ENCODE data around the gene FOXF2. TPM values are rescaled to one million over a fixed set of nuclear protein-coding genes. Genes with fewer than 3 reads are reported as not detected.

The FOXF2 gene
- total RNA-seq, 1 donor from 2014 or later, result 5.2 TPM

- H3K27ac ChIP-seq, result no peak overlapping the region
- H3K4me1 ChIP-seq, result peaks cover 20 to 22% of the 10 kb centered on the region in 2 donors
- peak in 1 of 2 donors; percentile 40 for DNase-seq (ENCODE audit: low spot score in 2 of 2)
- no peaks in the 10 kb centered on the region for H3K9me3 ChIP-seq
- H3K36me3 ChIP-seq, result no peaks in the 10 kb centered on the region
- H3K27me3 ChIP-seq, result peaks cover 43% of the 10 kb centered on the region
- no peak for TF ChIP-seq CTCF (IDR thresholded peaks at IDR 0.05)
- intact Hi-C loops (cut with DNase I), result no loop called here
- H3K4me3 ChIP-seq, result peak overlapping the region in 1 of 2 donors; percentile 19
Measured at GRCh38 chr6:1382883-1383728, 6.3 kb upstream of the FOXF2 start.

- no peaks in the 10 kb centered on the region for H3K36me3 ChIP-seq
- peak overlapping the region in 1 of 2 donors; percentile 19 for H3K4me3 ChIP-seq
- intact Hi-C loops (cut with DNase I), result no loop called here
- TF ChIP-seq CTCF (IDR thresholded peaks at IDR 0.05), result no peak
- peaks cover 15 to 19% of the 10 kb centered on the region in 2 donors for H3K4me1 ChIP-seq
- DNase-seq (ENCODE audit: low spot score in 2 of 2), result peak in 1 of 2 donors; percentile 50
- peaks cover 35% of the 10 kb centered on the region for H3K27me3 ChIP-seq
- H3K27ac ChIP-seq, result no peak overlapping the region
- H3K9me3 ChIP-seq, result no peaks in the 10 kb centered on the region
Measured at GRCh38 chr6:1383729-1384548, 5.4 kb upstream of the FOXF2 start.

- H3K36me3 ChIP-seq, result no peaks in the 10 kb centered on the region
- peaks cover 19% of the 10 kb centered on the region in 2 donors for H3K4me1 ChIP-seq
- H3K27me3 ChIP-seq, result peaks cover 30% of the 10 kb centered on the region
- H3K27ac ChIP-seq, result no peak overlapping the region
- H3K9me3 ChIP-seq, result no peaks in the 10 kb centered on the region
- TF ChIP-seq CTCF (IDR thresholded peaks at IDR 0.05), result no peak
- peak in 1 of 2 donors; percentile 50 for DNase-seq (ENCODE audit: low spot score in 2 of 2)
- H3K4me3 ChIP-seq, result no peak overlapping the region
- intact Hi-C loops (cut with DNase I), result no loop called here
Measured at GRCh38 chr6:1384549-1385128, 4.7 kb upstream of the FOXF2 start.

- TF ChIP-seq CTCF (IDR thresholded peaks at IDR 0.05), result no peak
- Histone ChIP-seq H3K27me3 (peaks cover 24% of the 10 kb centered on the region), H3K4me1 (peaks cover 20 to 21% of the 10 kb centered on the region in 2 donors), H3K36me3 (no peaks in the 10 kb centered on the region), H3K4me3 (no peak overlapping the region), H3K27ac (no peak overlapping the region), H3K9me3 (no peaks in the 10 kb centered on the region)
- peak in 1 of 2 donors; percentile 8 for DNase-seq (ENCODE audit: low spot score in 2 of 2)
- intact Hi-C loops (cut with DNase I), result no loop called here
Measured at GRCh38 chr6:1385129-1386037, 4.0 kb upstream of the FOXF2 start.

Measured in ascending aorta (tissue), 2 donors.